Measurements from ENCODE around the gene TNFRSF13B.

DNA sequence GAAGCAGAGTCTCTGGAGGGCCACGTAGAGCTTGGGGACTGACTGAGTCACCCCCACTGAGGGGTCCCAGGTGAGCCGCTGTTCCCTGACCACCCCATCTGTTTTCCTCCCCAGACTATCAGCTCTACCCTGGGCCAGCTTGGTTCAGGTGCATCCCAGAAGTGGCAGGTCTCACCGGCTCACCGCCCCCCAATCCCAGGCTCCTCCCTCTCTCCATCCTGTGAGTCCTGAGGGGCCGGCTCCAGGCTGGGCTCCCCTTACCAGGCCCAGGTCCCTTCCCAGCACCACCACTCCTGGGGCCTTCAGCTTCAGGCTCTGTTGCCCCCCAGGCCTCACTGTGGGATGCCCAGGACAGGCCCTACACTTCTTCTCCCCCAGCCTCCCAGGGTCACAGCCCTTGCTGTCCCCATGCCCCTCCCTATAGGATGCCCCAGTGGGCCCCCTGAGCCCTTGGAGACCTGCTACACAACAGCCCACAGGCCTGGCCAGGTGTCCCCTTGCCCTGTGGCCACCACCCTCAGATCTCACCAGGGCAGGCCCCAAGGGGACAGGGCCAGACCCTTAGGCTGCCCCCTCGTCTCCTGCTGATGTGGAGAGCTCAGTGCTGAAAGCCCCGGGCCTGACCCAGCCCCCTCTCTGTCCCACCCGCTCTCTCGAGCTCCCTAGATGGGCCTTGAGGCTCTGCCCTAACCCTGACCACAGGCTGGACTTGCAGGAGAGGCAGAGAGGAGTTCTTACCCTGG is 40.4 kb downstream of the TNFRSF13B start:
- TF ChIP-seq, protein P1, sequence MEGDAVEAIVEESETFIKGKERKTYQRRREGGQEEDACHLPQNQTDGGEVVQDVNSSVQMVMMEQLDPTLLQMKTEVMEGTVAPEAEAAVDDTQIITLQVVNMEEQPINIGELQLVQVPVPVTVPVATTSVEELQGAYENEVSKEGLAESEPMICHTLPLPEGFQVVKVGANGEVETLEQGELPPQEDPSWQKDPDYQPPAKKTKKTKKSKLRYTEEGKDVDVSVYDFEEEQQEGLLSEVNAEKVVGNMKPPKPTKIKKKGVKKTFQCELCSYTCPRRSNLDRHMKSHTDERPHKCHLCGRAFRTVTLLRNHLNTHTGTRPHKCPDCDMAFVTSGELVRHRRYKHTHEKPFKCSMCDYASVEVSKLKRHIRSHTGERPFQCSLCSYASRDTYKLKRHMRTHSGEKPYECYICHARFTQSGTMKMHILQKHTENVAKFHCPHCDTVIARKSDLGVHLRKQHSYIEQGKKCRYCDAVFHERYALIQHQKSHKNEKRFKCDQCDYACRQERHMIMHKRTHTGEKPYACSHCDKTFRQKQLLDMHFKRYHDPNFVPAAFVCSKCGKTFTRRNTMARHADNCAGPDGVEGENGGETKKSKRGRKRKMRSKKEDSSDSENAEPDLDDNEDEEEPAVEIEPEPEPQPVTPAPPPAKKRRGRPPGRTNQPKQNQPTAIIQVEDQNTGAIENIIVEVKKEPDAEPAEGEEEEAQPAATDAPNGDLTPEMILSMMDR (IDR thresholded peaks at IDR 0.05): no peak
- TF ChIP-seq POLR2AphosphoS5 (IDR thresholded peaks at IDR 0.05): no peak
- TF ChIP-seq POLR2A (IDR thresholded peaks at IDR 0.05): no peak
- TF ChIP-seq EP300 (IDR thresholded peaks at IDR 0.05; ENCODE audit: low read depth): no peak
